H1 (cell line): Measurements from ENCODE around the gene PLD6. TPM values are rescaled to one million over a fixed set of nuclear protein-coding genes. Genes with fewer than 3 reads are reported as not detected.

Source experiments
- CTCF ChIA-PET: fragments of 300-600 bp; sonication (Branson Sonifier 250); formaldehyde crosslinking; loops from one replicate; lab custom pipeline; 2021; ENCODE audit not compliant: partially characterized antibody; lab: Charles Lee
- POLR2A ChIA-PET: fragments of 300-600 bp; sonication (Branson Sonifier 250); formaldehyde crosslinking; loops from one replicate; lab custom pipeline; 2021; ENCODE audit warnings: inconsistent platforms; ENCODE audit not compliant: partially characterized antibody; lab: Charles Lee
- DNase-seq, 2 experiments: peaks; one replicate each; pipeline versions ENCODE4 v3.0.0 to v3.0.0-alpha.2; 2010 to 2022; ENCODE audit warnings: low spot score in 2 of 2, low read depth in 1 of 2, mixed read lengths in 1 of 2
- FAIRE-seq: peaks from 2 replicates; lab custom pipeline; 2011; peaks lifted over from hg19 to GRCh38; lab: Jason Lieb, UNC
- H2AFZ ChIP-seq: 2 replicates; pipeline ENCODE4 v1.8.1; 2012; ENCODE audit warnings: low read length, inconsistent platforms
- H2AK5ac ChIP-seq: 2 replicates; pipeline ENCODE4 v1.6.1; 2013; ENCODE audit warnings: low read depth, low read length
- H2BK120ac ChIP-seq: replicated peaks from 2 replicates; pipeline ENCODE3; 2013; ENCODE audit warnings: low read depth, low read length, inconsistent platforms
- H2BK12ac ChIP-seq: 2 replicates; pipeline ENCODE4 v1.6.1; 2013; ENCODE audit warnings: low read depth, low read length
- H2BK15ac ChIP-seq: 2 replicates; pipeline ENCODE4 v1.6.1; 2013; ENCODE audit warnings: low read length
- H2BK20ac ChIP-seq: 2 replicates; pipeline ENCODE4 v1.6.1; 2013; ENCODE audit warnings: low read length
- H2BK5ac ChIP-seq: 2 replicates; pipeline ENCODE4 v1.6.1; 2013; ENCODE audit warnings: low read depth, low read length
- H3K14ac ChIP-seq: 2 replicates; pipeline ENCODE4 v1.6.1; 2013; ENCODE audit warnings: inconsistent platforms; ENCODE audit not compliant: insufficient read length
- H3K18ac ChIP-seq: 2 replicates; pipeline ENCODE4 v1.6.1; 2013; ENCODE audit warnings: low read length; ENCODE audit errors: extremely low read depth
- H3K23ac ChIP-seq: 2 replicates; pipeline ENCODE4 v1.6.1; 2013; ENCODE audit warnings: inconsistent platforms; ENCODE audit not compliant: insufficient read length
- H3K23me2 ChIP-seq: 2 replicates; pipeline ENCODE4 v1.6.1; 2013; ENCODE audit warnings: low read depth, low read length
- H3K27ac ChIP-seq: 2 replicates; pipeline ENCODE4 v1.6.1; 2011; ENCODE audit warnings: low read depth, low read length, inconsistent platforms
- H3K27me3 ChIP-seq, 4 experiments: replicated peaks in 1 of 4; 1 replicate in 1 of 4; 2 replicates in 3 of 4; pipeline versions ENCODE4 v1.6.1 to v1.8.1; 2011 to 2013; ENCODE audit warnings: low read length in 3 of 4, mild to moderate bottlenecking in 3 of 4, inconsistent platforms in 2 of 4, mixed read lengths in 2 of 4, moderate library complexity in 1 of 4; ENCODE audit not compliant: control insufficient read depth in 3 of 4, insufficient read depth in 3 of 4; ENCODE audit errors: extremely low read depth in 1 of 4
- H3K36me3 ChIP-seq, 4 experiments: 2 replicates each; pipeline versions ENCODE4 v1.6.1 to v1.8.1; 2011 to 2013; ENCODE audit warnings: mild to moderate bottlenecking in 4 of 4, low read length in 3 of 4, moderate library complexity in 2 of 4, control low read depth in 1 of 4, inconsistent platforms in 1 of 4; ENCODE audit not compliant: insufficient read depth in 4 of 4, control insufficient read depth in 2 of 4
- H3K4ac ChIP-seq: replicated peaks from 2 replicates; pipeline ENCODE3; 2013; ENCODE audit warnings: low read length, low read depth, mixed read lengths, inconsistent platforms; ENCODE audit not compliant: insufficient read length
- H3K4me1 ChIP-seq, 4 experiments: replicated peaks in 1 of 4; 1 replicate in 1 of 4; 2 replicates in 3 of 4; pipeline versions ENCODE4 v1.6.1 to v1.8.1; 2011 to 2013; ENCODE audit warnings: low read length in 3 of 4, inconsistent platforms in 2 of 4, mixed read lengths in 1 of 4; ENCODE audit not compliant: insufficient read depth in 4 of 4, control insufficient read depth in 3 of 4
- H3K4me2 ChIP-seq, 2 experiments: 2 replicates each; pipeline versions ENCODE4 v1.6.1 to v1.8.1; 2011 to 2013; ENCODE audit warnings: low read depth in 2 of 2, low read length in 2 of 2, control low read depth in 1 of 2, inconsistent platforms in 1 of 2, mild to moderate bottlenecking in 1 of 2; ENCODE audit not compliant: insufficient read depth in 1 of 2
- H3K4me3 ChIP-seq, 4 experiments: fragments of 200-600, 300-600 bp in 1 of 4; sonication (generic), shearing (Covaris generic), sonication (Bioruptor Twin) in 1 of 4; 2 replicates each; pipeline versions ENCODE4 v1.5.1 to v1.8.1; 2011 to 2016; ENCODE audit warnings: low read length in 4 of 4, low read depth in 3 of 4, control low read depth in 2 of 4, inconsistent platforms in 2 of 4, mild to moderate bottlenecking in 2 of 4, mixed read lengths in 1 of 4, moderate library complexity in 1 of 4; ENCODE audit not compliant: insufficient read depth in 2 of 4; ENCODE audit errors: extremely low read depth in 1 of 4
- H3K56ac ChIP-seq: replicated peaks from 2 replicates; pipeline ENCODE3; 2013; ENCODE audit warnings: low read depth, mild to moderate bottlenecking, mixed read lengths, low read length, inconsistent platforms; ENCODE audit not compliant: insufficient read length
- H3K79me1 ChIP-seq: 2 replicates; pipeline ENCODE4 v1.6.1; 2013; ENCODE audit warnings: low read depth, low read length, control low read depth
- H3K79me2 ChIP-seq, 2 experiments: 2 replicates each; pipeline versions ENCODE4 v1.6.1 to v1.8.1; 2012 to 2013; ENCODE audit warnings: low read length in 2 of 2, mild to moderate bottlenecking in 2 of 2, inconsistent platforms in 1 of 2; ENCODE audit not compliant: insufficient read depth in 2 of 2, control insufficient read depth in 1 of 2
- H3K9ac ChIP-seq, 4 experiments: replicated peaks in 1 of 4; 1 replicate in 1 of 4; 2 replicates in 3 of 4; pipeline versions ENCODE4 v1.6.1 to v1.8.1; 2011 to 2013; ENCODE audit warnings: low read depth in 3 of 4, low read length in 3 of 4, control low read depth in 2 of 4, mild to moderate bottlenecking in 2 of 4, moderate library complexity in 2 of 4, inconsistent platforms in 1 of 4; ENCODE audit errors: extremely low read depth in 1 of 4
- H3K9me3 ChIP-seq, 2 experiments: 2 replicates each; pipeline versions ENCODE4 v1.6.1 to v1.8.1; 2012 to 2013; ENCODE audit warnings: mild to moderate bottlenecking in 2 of 2, moderate library complexity in 2 of 2, control low read depth in 1 of 2, inconsistent platforms in 1 of 2, low read depth in 1 of 2, low read length in 1 of 2, mixed read lengths in 1 of 2; ENCODE audit not compliant: insufficient read depth in 2 of 2
- H4K20me1 ChIP-seq, 2 experiments: replicated peaks in 1 of 2; 2 replicates each; pipeline versions ENCODE3 to v1.8.1; 2011 to 2013; ENCODE audit warnings: inconsistent platforms in 2 of 2, low read length in 2 of 2, mild to moderate bottlenecking in 1 of 2; ENCODE audit not compliant: insufficient read depth in 2 of 2, control insufficient read depth in 1 of 2
- H4K5ac ChIP-seq: 2 replicates; pipeline ENCODE4 v1.6.1; 2013; ENCODE audit warnings: low read length, low read depth, mixed read lengths, inconsistent platforms; ENCODE audit not compliant: insufficient read length
- H4K8ac ChIP-seq: 2 replicates; pipeline ENCODE4 v1.8.0; 2013; ENCODE audit warnings: mild to moderate bottlenecking, moderate library complexity, low read length, inconsistent platforms; ENCODE audit not compliant: insufficient read depth; ENCODE audit errors: extremely low read depth
- H4K91ac ChIP-seq: replicated peaks from 2 replicates; pipeline ENCODE3; 2013; ENCODE audit warnings: low read length, mixed read lengths, inconsistent platforms; ENCODE audit not compliant: insufficient read length
- ATF3 ChIP-seq: IDR thresholded peaks from 2 replicates; pipeline ENCODE4 v1.6.1; 2011; ENCODE audit warnings: low read depth, mild to moderate bottlenecking, low read length; ENCODE audit not compliant: insufficient read depth
- BRCA1 ChIP-seq: IDR thresholded peaks from 2 replicates; pipeline ENCODE4 v1.6.1; 2012; ENCODE audit warnings: low read depth, low read length, improper control_type of control experiment
- CHD2 ChIP-seq: IDR thresholded peaks from 2 replicates; pipeline ENCODE4 v1.6.1; 2012; ENCODE audit warnings: low read length, improper control_type of control experiment
- MAX ChIP-seq: IDR thresholded peaks from 2 replicates; pipeline ENCODE4 v1.6.1; 2012; ENCODE audit warnings: inconsistent platforms
- SIRT6 ChIP-seq: IDR thresholded peaks from one replicate; pipeline ENCODE4 v1.7.1; 2012; ENCODE audit warnings: low read length, inconsistent platforms
- WGBS, 2 experiments: shearing (Covaris generic) in 1 of 2; methylation state at CpG; one replicate each; pipeline versions ENCODE4 v1.1.6 to v1.1.7; 2013 to 2015; ENCODE audit warnings: low lambda C conversion rate in 2 of 2, mixed read lengths in 2 of 2, inconsistent platforms in 1 of 2, low coverage in 1 of 2, missing lambda C conversion rate in 1 of 2; ENCODE audit not compliant: insufficient replicate concordance in 2 of 2, insufficient coverage in 1 of 2, insufficient read length in 1 of 2; ENCODE audit errors: extremely low coverage in 1 of 2, missing lambda C conversion rate in 1 of 2; 5-methylcytosine and 5-hydroxymethylcytosine counted together
- polyA plus RNA-seq, 7 experiments: library from polyadenylated mRNA; depleted of rRNA in 3 of 7; stranded (reverse) in 5 of 7; unstranded in 2 of 7; fragments of >200 nt in 5 of 7; fragments of 200-250 nt in 2 of 7; gene quantifications; 1 replicate in 5 of 7; 2 replicates in 1 of 7; 4 replicates in 1 of 7; pipeline versions ENCODE4 v1.2.1 to v1.2.3, GENCODE V29; 2011 to 2013; ENCODE audit warnings: missing spikeins in 2 of 7, mixed read lengths in 2 of 7
- total RNA-seq: library from RNA; stranded (reverse); fragmentation: NEBNext Ultra II Directional; extraction: Animal tissue kit (Norgen Biotek cat#: 25700); gene quantifications from 2 replicates; pipeline ENCODE4 v1.2.1, GENCODE V29; 2021

The PLD6 gene
- total and polyA plus RNA-seq, 2 of the 8 experiments (the other 6 are each of a cell fraction or from before 2014, with no cell fraction given) = 0.20 to 0.22 TPM

- Histone ChIP-seq H3K4me3 (no peak overlapping the region), H3K14ac (no peak overlapping the region), H3K56ac (no peak overlapping the region), H3K18ac (no peak overlapping the region), H4K20me1 (peaks cover 9 to 11% of the 10 kb centered on the region in 2 experiments), H3K36me3 (peaks cover 17 to 71% (median 54%) of the 10 kb centered on the region in 4 experiments; a peak in 7 of 8 replicates), H2BK12ac (no peak overlapping the region), H2BK20ac (no peak overlapping the region), H4K91ac (no peak overlapping the region), H3K9me3 (no peaks in the 10 kb centered on the region), H2BK15ac (no peak overlapping the region), H3K27ac (no peak overlapping the region), H3K79me2 (peaks cover 0 to 15% of the 10 kb centered on the region in 2 experiments; a peak in 2 of 4 replicates), H3K23ac (no peak overlapping the region), H3K23me2 (no peaks in the 10 kb centered on the region), H3K4ac (no peak overlapping the region), H3K27me3 (no peaks in the 10 kb centered on the region; a peak in 1 of 7 replicates), H2BK5ac (no peak overlapping the region), H2BK120ac (no peak overlapping the region), H3K9ac (no peak overlapping the region), H3K79me1 (no peaks in the 10 kb centered on the region; the same call in 1 of the 2 replicates), H2AK5ac (no peak overlapping the region), H3K4me1 (no peaks in the 10 kb centered on the region), H2AFZ (no peak overlapping the region), H4K5ac (no peak overlapping the region), H3K4me2 (no peak overlapping the region), H4K8ac (no peak overlapping the region)
- no peak for TF ChIP-seq CHD2
- no peak for TF ChIP-seq MAX
- no peak for TF ChIP-seq BRCA1
- no peak for TF ChIP-seq SIRT6
- no peak for TF ChIP-seq ATF3
- FAIRE-seq (no peak), DNase-seq (no peak)
- 95% methylated on average over 26 of the region's 26 CpGs; no CpG with 5 or more reads in 1 of the 2 experiments for WGBS, 2 experiments
- ChIA-PET CTCF (interaction anchor here (0.6 to 1.2 kb wide), 3 partner anchors 9 to 35 kb away, joined by 3 to 4 read pairs (median 4); no protein-coding TSS in a partner anchor), POLR2A (interaction anchor here (0.7 to 1.2 kb wide), 5 partner anchors 12 to 1054 kb away, joined by 3 to 4 read pairs (median 3); no protein-coding TSS in a partner anchor)
These were observed 23.6 kb upstream of the PLD6 start for GRCh38 chr17:17229416-17230384.
